Neuronal stem cell (in vitro differentiated cells): ENCODE measurements around the gene ANTXR1.

Source experiments
- DNase-seq: peaks from one replicate; pipeline ENCODE4 v3.0.0-alpha.2; 2013; ENCODE audit warnings: low spot score
- H2AFZ ChIP-seq: one replicate; pipeline ENCODE4 v1.6.1; 2013; ENCODE audit warnings: mild to moderate bottlenecking, low read length, inconsistent platforms
- H2AK5ac ChIP-seq: 2 replicates; pipeline ENCODE4 v1.6.1; 2013; ENCODE audit warnings: low read depth, mild to moderate bottlenecking, inconsistent platforms, low read length, moderate library complexity, mixed read lengths
- H2BK120ac ChIP-seq: 2 replicates; pipeline ENCODE4 v1.6.1; 2013; ENCODE audit warnings: low read depth, mild to moderate bottlenecking, inconsistent platforms, low read length, moderate library complexity, mixed read lengths
- H2BK12ac ChIP-seq: one replicate; pipeline ENCODE4 v1.6.1; 2013; ENCODE audit warnings: low read length, inconsistent platforms
- H2BK15ac ChIP-seq: 2 replicates; pipeline ENCODE4 v1.6.1; 2013; ENCODE audit warnings: mild to moderate bottlenecking, low read length, inconsistent platforms, mixed read lengths
- H2BK5ac ChIP-seq: one replicate; pipeline ENCODE4 v1.6.1; 2013; ENCODE audit warnings: inconsistent platforms, mild to moderate bottlenecking, low read length, moderate library complexity
- H3K14ac ChIP-seq: one replicate; pipeline ENCODE4 v1.6.1; 2013; ENCODE audit warnings: low read length, inconsistent platforms
- H3K18ac ChIP-seq: 2 replicates; pipeline ENCODE4 v1.6.1; 2013; ENCODE audit warnings: low read length, inconsistent platforms
- H3K23ac ChIP-seq: 2 replicates; pipeline ENCODE4 v1.6.1; 2013; ENCODE audit warnings: low read depth, mild to moderate bottlenecking, mixed read lengths, low read length, inconsistent platforms; ENCODE audit not compliant: poor library complexity
- H3K27ac ChIP-seq: replicated peaks from 3 replicates; pipeline ENCODE4 v1.5.1; 2013; ENCODE audit warnings: low read length, inconsistent platforms
- H3K27me3 ChIP-seq, 3 experiments: 2 replicates each; pipeline ENCODE4 v1.6.1; 2013; ENCODE audit warnings: low read length in 3 of 3, mild to moderate bottlenecking in 2 of 3, inconsistent platforms in 1 of 3, low read depth in 1 of 3, mixed read lengths in 1 of 3, moderate library complexity in 1 of 3; ENCODE audit not compliant: control insufficient read depth in 3 of 3, insufficient read depth in 3 of 3
- H3K36me3 ChIP-seq, 2 donors: replicated peaks in 1 of 2; 2 replicates each; pipeline ENCODE4 v1.6.1; 2013; ENCODE audit warnings: low read length in 2 of 2; ENCODE audit not compliant: control insufficient read depth in 2 of 2, insufficient read depth in 2 of 2
- H3K4ac ChIP-seq: 2 replicates; pipeline ENCODE4 v1.6.1; 2013; ENCODE audit warnings: inconsistent platforms, mild to moderate bottlenecking, low read length, moderate library complexity
- H3K4me1 ChIP-seq, 2 donors: 1 replicate in 1 of 2; 2 replicates in 1 of 2; pipeline ENCODE4 v1.6.1; 2013; ENCODE audit warnings: low read length in 2 of 2, low read depth in 1 of 2; ENCODE audit not compliant: control insufficient read depth in 2 of 2, insufficient read depth in 1 of 2
- H3K4me2 ChIP-seq: one replicate; pipeline ENCODE4 v1.6.1; 2013; ENCODE audit warnings: mild to moderate bottlenecking, low read length, inconsistent platforms; ENCODE audit not compliant: insufficient read depth, poor library complexity, severe bottlenecking
- H3K4me3 ChIP-seq, 2 donors: 2 replicates each; pipeline ENCODE4 v1.5.1; 2013; ENCODE audit warnings: low read length in 2 of 2, mild to moderate bottlenecking in 2 of 2, inconsistent platforms in 1 of 2, moderate library complexity in 1 of 2
- H3K79me1 ChIP-seq: one replicate; pipeline ENCODE4 v1.6.1; 2013; ENCODE audit warnings: low read depth, mild to moderate bottlenecking, inconsistent platforms, low read length, moderate library complexity
- H3K9ac ChIP-seq: one replicate; pipeline ENCODE4 v1.6.1; 2013; ENCODE audit warnings: mild to moderate bottlenecking, low read depth, low read length, inconsistent platforms; ENCODE audit not compliant: poor library complexity
- H3K9me3 ChIP-seq, 2 donors: replicated peaks in 1 of 2; 2 replicates each; pipeline versions ENCODE3 to v1.6.1; 2013; ENCODE audit warnings: low read length in 2 of 2, mild to moderate bottlenecking in 2 of 2, inconsistent platforms in 1 of 2, low read depth in 1 of 2, mixed read lengths in 1 of 2, moderate library complexity in 1 of 2; ENCODE audit not compliant: control insufficient read depth in 2 of 2, insufficient read depth in 1 of 2
- H4K8ac ChIP-seq: one replicate; pipeline ENCODE4 v1.6.1; 2013; ENCODE audit warnings: low read depth, mild to moderate bottlenecking, inconsistent platforms, low read length, moderate library complexity
- H4K91ac ChIP-seq: one replicate; pipeline ENCODE4 v1.6.1; 2013; ENCODE audit warnings: low read length, low read depth, mild to moderate bottlenecking, inconsistent platforms; ENCODE audit not compliant: poor library complexity
- WGBS, 2 donors: extraction: QIAGEN DNeasy Blood & Tissue Kit; methylation state at CpG; one replicate each; pipeline ENCODE4 v1.1.7; 2013; ENCODE audit warnings: missing lambda C conversion rate in 2 of 2, mixed read lengths in 1 of 2; ENCODE audit not compliant: insufficient read length in 2 of 2, insufficient replicate concordance in 1 of 2; ENCODE audit errors: extremely low coverage in 2 of 2; 5-methylcytosine and 5-hydroxymethylcytosine counted together

The ANTXR1 gene

DNA sequence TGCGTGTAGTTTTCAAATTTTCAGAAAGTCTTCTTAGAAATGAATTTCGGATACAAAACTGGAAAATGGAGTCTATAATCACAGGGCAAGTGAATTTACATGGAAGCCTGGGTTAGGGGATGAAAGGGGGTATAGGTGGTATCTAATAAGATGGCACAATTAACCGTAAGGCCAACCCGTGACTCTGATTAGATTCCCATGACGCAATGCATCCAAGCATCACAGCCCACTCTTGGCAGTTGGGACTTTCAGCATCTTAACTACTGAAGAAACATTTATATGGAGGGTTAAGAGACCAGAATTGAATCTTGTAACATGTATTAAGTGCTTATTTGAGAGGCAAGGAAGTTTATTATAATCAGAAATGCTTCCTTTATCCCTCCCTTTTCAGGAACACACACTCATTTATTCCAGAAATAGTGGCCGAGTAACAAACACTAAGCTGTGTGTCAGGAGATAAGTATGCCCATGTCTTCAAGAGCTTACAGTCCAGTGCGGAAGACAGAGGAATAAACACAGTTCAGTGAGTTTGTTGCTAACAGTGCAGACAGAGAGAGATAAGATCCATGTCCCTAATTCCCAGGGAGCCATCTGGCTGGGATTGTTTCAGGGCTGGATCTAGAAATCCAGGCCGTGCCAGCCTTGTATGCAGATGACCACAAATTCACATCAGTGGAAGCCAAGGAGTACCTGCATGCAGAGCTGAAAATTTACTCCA is 151.2 kb downstream of the ANTXR1 start:
- no peak overlapping the region for H3K4ac ChIP-seq
- H3K27ac ChIP-seq, result no peak overlapping the region
- H3K4me2 ChIP-seq, result no peak overlapping the region
- no peaks in the 10 kb centered on the region for H3K9me3 ChIP-seq
- H2BK120ac ChIP-seq, result no peak overlapping the region
- H4K91ac ChIP-seq, result no peak overlapping the region
- no peak overlapping the region for H3K18ac ChIP-seq
- peaks cover 6 to 7% of the 10 kb centered on the region in 2 donors for H3K4me1 ChIP-seq
- H3K4me3 ChIP-seq, result no peak overlapping the region
- no CpG with 5 or more reads among the region's 8 CpGs for WGBS, 2 donors
- H2BK15ac ChIP-seq, result no peak overlapping the region
- H3K23ac ChIP-seq, result no peak overlapping the region
- H4K8ac ChIP-seq, result no peak overlapping the region
- H3K9ac ChIP-seq, result no peak overlapping the region
- H2AFZ ChIP-seq, result no peak overlapping the region
- peaks cover 0 to 59% of the 10 kb centered on the region in 2 donors for H3K36me3 ChIP-seq
- H2AK5ac ChIP-seq, result no peak overlapping the region
- H2BK5ac ChIP-seq, result no peak overlapping the region
- no peaks in the 10 kb centered on the region for H3K79me1 ChIP-seq
- H2BK12ac ChIP-seq, result no peak overlapping the region
- H3K14ac ChIP-seq, result no peak overlapping the region
- DNase-seq, result no peak
- no peaks in the 10 kb centered on the region for H3K27me3 ChIP-seq

DNA sequence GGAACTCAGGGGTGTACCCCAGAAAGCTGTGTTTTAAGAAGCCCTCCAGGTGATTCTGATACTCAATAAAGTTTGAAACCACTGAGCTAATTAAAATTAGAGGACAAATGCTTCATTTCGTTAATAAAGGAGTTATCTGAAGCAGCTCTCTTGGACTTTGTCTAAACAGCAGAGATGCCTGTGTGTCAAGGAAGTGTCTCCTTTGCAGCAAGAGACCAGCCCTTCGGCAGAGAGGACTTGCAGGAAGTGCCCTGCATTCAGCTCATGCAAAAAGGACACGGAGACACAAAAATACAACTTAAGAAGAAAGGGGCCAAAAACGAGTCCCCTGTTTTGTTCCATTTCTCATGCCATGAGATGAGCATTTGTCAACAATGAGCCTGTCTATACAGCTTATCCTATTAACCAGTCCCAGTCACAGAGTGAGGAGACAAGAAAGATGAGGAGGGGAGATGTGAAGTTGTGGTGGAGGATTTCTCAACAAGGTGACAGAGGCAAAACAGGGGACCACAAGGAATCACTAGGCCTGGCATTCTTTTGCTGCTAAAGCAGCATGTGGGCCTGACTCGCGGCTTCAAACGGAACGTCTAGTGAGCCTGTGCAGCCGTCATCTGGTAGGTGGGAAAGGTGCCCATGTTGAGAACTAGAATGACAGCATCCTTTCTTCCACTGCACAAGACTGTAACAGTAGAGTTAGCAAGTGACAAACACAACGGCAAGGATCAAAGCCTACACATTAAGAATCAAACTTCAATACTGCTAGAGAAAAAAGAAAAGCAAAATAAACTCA is 152.3 kb downstream of the ANTXR1 start:
- Histone ChIP-seq H3K4me3 (no peak overlapping the region), H3K23ac (no peak overlapping the region), H3K9me3 (no peaks in the 10 kb centered on the region), H2BK120ac (no peak overlapping the region), H3K36me3 (peaks cover 0 to 64% of the 10 kb centered on the region in 2 donors), H3K9ac (no peak overlapping the region), H3K4me2 (no peak overlapping the region), H3K4ac (no peak overlapping the region), H3K18ac (no peak overlapping the region), H2BK5ac (no peak overlapping the region), H2BK12ac (no peak overlapping the region), H2AFZ (no peak overlapping the region), H2AK5ac (no peak overlapping the region), H3K79me1 (no peaks in the 10 kb centered on the region), H3K27me3 (no peaks in the 10 kb centered on the region), H3K27ac (no peak overlapping the region), H4K8ac (no peak overlapping the region), H4K91ac (no peak overlapping the region), H3K4me1 (peaks cover 6 to 7% of the 10 kb centered on the region in 2 donors), H2BK15ac (no peak overlapping the region), H3K14ac (no peak overlapping the region)
- no CpG with 5 or more reads among the region's 10 CpGs for whole genome bisulfite sequencing, 2 donors
- no peak for DNase-seq

DNA sequence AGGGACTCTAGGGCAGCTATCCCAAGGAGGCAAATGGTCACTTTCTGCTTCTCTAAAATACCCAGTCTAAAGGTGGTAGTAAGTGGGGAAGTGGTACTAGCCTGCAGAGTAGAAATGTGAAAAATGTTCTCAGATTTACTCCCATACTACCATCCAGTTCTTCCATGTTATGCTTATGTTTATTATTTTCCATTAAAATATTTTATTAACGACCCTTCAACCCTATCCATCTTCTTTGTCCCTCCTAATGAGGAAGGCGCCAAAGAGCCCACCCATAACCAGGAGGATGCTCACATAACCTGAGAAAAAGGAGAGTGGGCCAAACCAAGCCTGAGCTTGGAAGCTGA is 153.5 kb downstream of the ANTXR1 start:
- Histone ChIP-seq H2AK5ac (no peak overlapping the region), H3K4me1 (peaks cover 6 to 7% of the 10 kb centered on the region in 2 donors), H3K4me3 (no peak overlapping the region), H2BK5ac (no peak overlapping the region), H3K27me3 (no peaks in the 10 kb centered on the region), H3K14ac (no peak overlapping the region), H3K18ac (no peak overlapping the region), H3K9ac (no peak overlapping the region), H4K8ac (no peak overlapping the region), H2AFZ (no peak overlapping the region), H3K79me1 (no peaks in the 10 kb centered on the region), H3K23ac (no peak overlapping the region), H3K36me3 (peaks cover 0 to 67% of the 10 kb centered on the region in 2 donors), H2BK15ac (no peak overlapping the region), H3K27ac (no peak overlapping the region), H4K91ac (no peak overlapping the region), H3K4ac (no peak overlapping the region), H2BK120ac (no peak overlapping the region), H3K4me2 (no peak overlapping the region), H3K9me3 (no peaks in the 10 kb centered on the region), H2BK12ac (no peak overlapping the region)
- WGBS, 2 donors, result 100% methylated on average over 1 of the region's 2 CpGs; no CpG with 5 or more reads in 1 of the 2 donors
- DNase-seq, result no peak

DNA sequence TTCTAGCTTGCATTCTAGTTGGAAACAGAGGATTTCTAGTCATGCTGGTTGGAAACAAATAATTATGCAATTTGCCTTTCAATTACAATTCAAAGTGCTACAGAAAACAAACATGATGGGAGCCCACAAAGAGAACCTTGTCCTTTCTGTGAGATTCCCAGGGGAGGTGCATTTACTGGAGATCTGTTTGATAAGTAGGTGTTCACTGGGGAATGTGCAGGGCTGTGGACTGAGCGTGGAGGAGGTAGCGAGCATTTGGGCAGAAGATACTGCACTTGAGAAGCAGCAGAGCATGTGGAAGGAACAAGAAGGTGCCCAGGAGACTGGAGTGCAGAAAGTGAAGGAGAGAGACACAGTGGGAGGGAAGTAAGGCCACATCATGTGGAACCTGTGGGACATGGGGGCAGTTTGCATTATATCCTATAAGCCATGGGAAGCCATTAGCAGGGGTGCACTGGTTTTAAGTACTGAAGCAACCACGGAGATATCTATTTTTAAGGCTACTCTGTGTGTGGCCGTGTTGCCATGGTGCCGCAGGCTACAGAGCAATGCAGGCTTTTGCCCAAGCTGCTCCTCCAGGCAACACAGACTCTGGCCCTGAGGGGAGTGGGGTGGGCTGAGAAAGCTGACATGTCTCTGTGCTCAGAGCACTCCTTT is 154.0 kb downstream of the ANTXR1 start:
- Histone ChIP-seq H2AFZ (no peak overlapping the region), H3K79me1 (no peaks in the 10 kb centered on the region), H4K8ac (no peak overlapping the region), H3K36me3 (peaks cover 0 to 68% of the 10 kb centered on the region in 2 donors), H3K27ac (no peak overlapping the region), H3K4me1 (peaks cover 6 to 7% of the 10 kb centered on the region in 2 donors), H2BK120ac (no peak overlapping the region), H3K18ac (no peak overlapping the region), H3K23ac (no peak overlapping the region), H3K9me3 (no peaks in the 10 kb centered on the region), H3K4ac (no peak overlapping the region), H4K91ac (no peak overlapping the region), H3K4me2 (no peak overlapping the region), H3K27me3 (no peaks in the 10 kb centered on the region), H2AK5ac (no peak overlapping the region), H2BK12ac (no peak overlapping the region), H3K9ac (no peak overlapping the region), H2BK5ac (no peak overlapping the region), H2BK15ac (no peak overlapping the region), H3K14ac (no peak overlapping the region), H3K4me3 (no peak overlapping the region)
- DNase-seq, result no peak
- no CpG with 5 or more reads among the region's 5 CpGs for WGBS, 2 donors
